ENCODE data around the gene BIK.
"Not testable (repeated sequence)": the region's sequence is repeated elsewhere in the genome, so short reads cannot be mapped to it uniquely, and the experiment has no call there.

BIK gene

GRCh38 chr22:43142880-43143562 is 32.5 kb downstream of the BIK start, which contains the start of gene MCAT:
TSS of gene MCAT (minus strand) at chr22:43143398. CDS start at chr22:43143348, 50 bp downstream.
- DNase-seq: peak; percentile 71

GRCh38 chr22:43144949-43145348 is 34.4 kb downstream of the BIK start:
- DNase-seq: no peak

GRCh38 chr22:43145371-43145770 is 34.8 kb downstream of the BIK start:
- DNase-seq: not testable (repeated sequence)

- DNase-seq: not testable (repeated sequence)
Measured at GRCh38 chr22:43146332-43146731, 35.8 kb downstream of the BIK start.

GRCh38 chr22:43147821-43148220 is 37.3 kb downstream of the BIK start:
- no peak for DNase-seq

- DNase-seq: no peak
Measured at GRCh38 chr22:43148581-43148980, 38.0 kb downstream of the BIK start.

- no peak for DNase-seq
Measured at GRCh38 chr22:43150731-43151206, 40.2 kb downstream of the BIK start.

- no peak for DNase-seq
Measured at GRCh38 chr22:43151251-43152002, 40.9 kb downstream of the BIK start, which contains the start of gene TSPO. TSS of gene TSPO (plus strand) at chr22:43151559. CDS start at chr22:43159239, 7,680 bp downstream.

- DNase-seq: no peak
Measured at GRCh38 chr22:43152003-43152356, 41.4 kb downstream of the BIK start.

- DNase-seq: no peak
Measured at GRCh38 chr22:43152357-43153071, 42.0 kb downstream of the BIK start.

- no peak for DNase-seq
Measured at GRCh38 chr22:43153899-43154298, 43.3 kb downstream of the BIK start.

- DNase-seq: no peak
Measured at GRCh38 chr22:43154887-43155536, 44.5 kb downstream of the BIK start.

GRCh38 chr22:43155789-43156188 is 45.2 kb downstream of the BIK start:
- no peak for DNase-seq

GRCh38 chr22:43156413-43156812 is 45.9 kb downstream of the BIK start:
- no peak for DNase-seq

- DNase-seq: no peak
Measured at GRCh38 chr22:43157874-43158546, 47.5 kb downstream of the BIK start.

GRCh38 chr22:43158778-43159483 is 48.4 kb downstream of the BIK start:
- no peak for DNase-seq

- DNase-seq: no peak
Measured at GRCh38 chr22:43159484-43160178, 49.1 kb downstream of the BIK start.

GRCh38 chr22:43160497-43161126 is 50.1 kb downstream of the BIK start:
- DNase-seq: no peak

- DNase-seq: no peak
Measured at GRCh38 chr22:43162412-43163150, 52.0 kb downstream of the BIK start.

Data from NCI-H510A (cell line).